ENCODE results near the gene CLEC18A.
"Not testable (repeated sequence)": the region's sequence is repeated elsewhere in the genome, so short reads cannot be mapped to it uniquely, and the experiment has no call there.

DNA sequence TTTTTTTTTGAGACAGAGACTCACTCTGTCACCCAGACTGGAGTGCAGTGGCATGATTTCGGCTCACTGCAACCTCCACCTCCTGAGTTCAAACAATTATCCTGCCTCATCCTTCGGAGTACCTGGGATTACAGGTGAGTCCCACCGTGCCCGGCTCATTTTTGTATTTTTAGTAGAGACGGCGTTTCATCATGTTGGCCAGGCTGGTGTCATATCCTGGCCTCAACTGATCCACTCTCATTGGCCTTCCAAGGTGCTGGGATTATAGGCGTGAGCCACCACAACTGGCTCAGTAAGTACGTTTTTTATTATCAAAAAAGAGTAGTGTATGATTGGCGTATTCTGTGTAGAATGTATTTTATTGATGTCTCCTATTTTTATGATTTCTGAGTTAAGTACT is 48.7 kb downstream of the CLEC18A start:
- TF ChIP-seq, protein P1, sequence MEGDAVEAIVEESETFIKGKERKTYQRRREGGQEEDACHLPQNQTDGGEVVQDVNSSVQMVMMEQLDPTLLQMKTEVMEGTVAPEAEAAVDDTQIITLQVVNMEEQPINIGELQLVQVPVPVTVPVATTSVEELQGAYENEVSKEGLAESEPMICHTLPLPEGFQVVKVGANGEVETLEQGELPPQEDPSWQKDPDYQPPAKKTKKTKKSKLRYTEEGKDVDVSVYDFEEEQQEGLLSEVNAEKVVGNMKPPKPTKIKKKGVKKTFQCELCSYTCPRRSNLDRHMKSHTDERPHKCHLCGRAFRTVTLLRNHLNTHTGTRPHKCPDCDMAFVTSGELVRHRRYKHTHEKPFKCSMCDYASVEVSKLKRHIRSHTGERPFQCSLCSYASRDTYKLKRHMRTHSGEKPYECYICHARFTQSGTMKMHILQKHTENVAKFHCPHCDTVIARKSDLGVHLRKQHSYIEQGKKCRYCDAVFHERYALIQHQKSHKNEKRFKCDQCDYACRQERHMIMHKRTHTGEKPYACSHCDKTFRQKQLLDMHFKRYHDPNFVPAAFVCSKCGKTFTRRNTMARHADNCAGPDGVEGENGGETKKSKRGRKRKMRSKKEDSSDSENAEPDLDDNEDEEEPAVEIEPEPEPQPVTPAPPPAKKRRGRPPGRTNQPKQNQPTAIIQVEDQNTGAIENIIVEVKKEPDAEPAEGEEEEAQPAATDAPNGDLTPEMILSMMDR (IDR thresholded peaks at IDR 0.05): not testable (repeated sequence)
- not testable (repeated sequence) for TF ChIP-seq POLR2AphosphoS5 (IDR thresholded peaks at IDR 0.05; ENCODE audit: low read depth, low read length)
